ENCODE measurements around the gene PBX1.

The PBX1 gene

GRCh38 chr1:164876398-164877116 lies 317.6 kb downstream of the PBX1 start:
- Histone ChIP-seq H3K9ac (no peak overlapping the region), H3K27me3 (ENCODE audit: insufficient read depth, low read depth) (no peaks in the 10 kb centered on the region), H3K4me1 (ENCODE audit: low read depth, poor library complexity, severe bottlenecking) (no peaks in the 10 kb centered on the region), H4K20me1 (ENCODE audit: insufficient read depth) (no peaks in the 10 kb centered on the region), H3K4me3 (IDR thresholded peaks at IDR 0.05; ENCODE audit: insufficient read depth, low read depth, low read length) (no peak overlapping the region), H3K79me2 (ENCODE audit: insufficient read depth, low read depth) (no peaks in the 10 kb centered on the region), H3K4me2 (no peak overlapping the region), H3K36me3 (ENCODE audit: insufficient read depth) (no peaks in the 10 kb centered on the region), H3K27ac (no peak overlapping the region), H2AFZ (ENCODE audit: low read depth) (no peak overlapping the region)
- TF ChIP-seq CTCF (conservative IDR thresholded peaks at IDR 0.05; ENCODE audit: low read depth, low read length), result no peak

GRCh38 chr1:164880199-164880598 lies 321.2 kb downstream of the PBX1 start:
- Histone ChIP-seq H3K4me1 (ENCODE audit: low read depth, poor library complexity, severe bottlenecking) (no peaks in the 10 kb centered on the region), H3K9ac (no peak overlapping the region), H3K4me2 (no peak overlapping the region), H3K27me3 (ENCODE audit: insufficient read depth, low read depth) (no peaks in the 10 kb centered on the region), H3K36me3 (ENCODE audit: insufficient read depth) (no peaks in the 10 kb centered on the region), H3K4me3 (IDR thresholded peaks at IDR 0.05; ENCODE audit: insufficient read depth, low read depth, low read length) (no peak overlapping the region), H3K79me2 (ENCODE audit: insufficient read depth, low read depth) (no peaks in the 10 kb centered on the region), H4K20me1 (ENCODE audit: insufficient read depth) (no peaks in the 10 kb centered on the region), H3K27ac (no peak overlapping the region), H2AFZ (ENCODE audit: low read depth) (no peak overlapping the region)
- no peak for TF ChIP-seq CTCF (conservative IDR thresholded peaks at IDR 0.05; ENCODE audit: low read depth, low read length)

- Histone ChIP-seq H3K27ac (no peak overlapping the region), H3K27me3 (ENCODE audit: insufficient read depth, low read depth) (no peaks in the 10 kb centered on the region), H3K9ac (no peak overlapping the region), H3K4me3 (IDR thresholded peaks at IDR 0.05; ENCODE audit: insufficient read depth, low read depth, low read length) (no peak overlapping the region), H3K4me1 (ENCODE audit: low read depth, poor library complexity, severe bottlenecking) (no peaks in the 10 kb centered on the region), H3K36me3 (ENCODE audit: insufficient read depth) (no peaks in the 10 kb centered on the region), H3K79me2 (ENCODE audit: insufficient read depth, low read depth) (no peaks in the 10 kb centered on the region), H3K4me2 (no peak overlapping the region), H4K20me1 (ENCODE audit: insufficient read depth) (no peaks in the 10 kb centered on the region), H2AFZ (ENCODE audit: low read depth) (no peak overlapping the region)
- TF ChIP-seq CTCF (conservative IDR thresholded peaks at IDR 0.05; ENCODE audit: low read depth, low read length), result no peak
Measured at GRCh38 chr1:164880644-164881043, 321.7 kb downstream of the PBX1 start.

- no peaks in the 10 kb centered on the region for H4K20me1 ChIP-seq (ENCODE audit: insufficient read depth)
- no peak for TF ChIP-seq CTCF (conservative IDR thresholded peaks at IDR 0.05; ENCODE audit: low read depth, low read length)
Measured at GRCh38 chr1:164885311-164885710, 326.3 kb downstream of the PBX1 start.

More at GRCh38 chr1:164885311-164885710, 326.3 kb downstream of the PBX1 start:
- H3K4me3 ChIP-seq (IDR thresholded peaks at IDR 0.05; ENCODE audit: insufficient read depth, low read depth, low read length), result no peak overlapping the region
- H3K36me3 ChIP-seq (ENCODE audit: insufficient read depth), result no peaks in the 10 kb centered on the region
- no peaks in the 10 kb centered on the region for H3K27me3 ChIP-seq (ENCODE audit: insufficient read depth, low read depth)
- no peaks in the 10 kb centered on the region for H3K4me1 ChIP-seq (ENCODE audit: low read depth, poor library complexity, severe bottlenecking)
- H3K4me2 ChIP-seq, result no peak overlapping the region
- H3K27ac ChIP-seq, result no peak overlapping the region
- no peak overlapping the region for H2AFZ ChIP-seq (ENCODE audit: low read depth)
- no peak overlapping the region for H3K9ac ChIP-seq
- H3K79me2 ChIP-seq (ENCODE audit: insufficient read depth, low read depth), result no peaks in the 10 kb centered on the region
